ENCODE data around the gene SLC8A1.

SLC8A1 gene

GRCh38 chr2:40273734-40274182, 178.1 kb downstream of the SLC8A1 start:
- no peak for DNase-seq (ENCODE audit: low read depth)

- no peak for DNase-seq (ENCODE audit: low read depth)
Measured at GRCh38 chr2:40271094-40271493, 180.8 kb downstream of the SLC8A1 start.

- DNase-seq (ENCODE audit: low read depth), result no peak
Measured at GRCh38 chr2:40270372-40270771, 181.5 kb downstream of the SLC8A1 start.

- no peak for DNase-seq (ENCODE audit: low read depth)
Measured at GRCh38 chr2:40268566-40268965, 183.3 kb downstream of the SLC8A1 start.

GRCh38 chr2:40266201-40266600, 185.7 kb downstream of the SLC8A1 start:
- DNase-seq (ENCODE audit: low read depth), result no peak

GRCh38 chr2:40265602-40266001, 186.3 kb downstream of the SLC8A1 start:
- no peak for DNase-seq (ENCODE audit: low read depth)

GRCh38 chr2:40261042-40261441, 190.8 kb downstream of the SLC8A1 start:
- DNase-seq (ENCODE audit: low read depth), result no peak

GRCh38 chr2:40260437-40260836, 191.5 kb downstream of the SLC8A1 start:
- DNase-seq (ENCODE audit: low read depth), result no peak

GRCh38 chr2:40259900-40260299, 192.0 kb downstream of the SLC8A1 start:
- DNase-seq (ENCODE audit: low read depth), result no peak

- DNase-seq (ENCODE audit: low read depth), result no peak
Measured at GRCh38 chr2:40258135-40258457, 193.8 kb downstream of the SLC8A1 start.

GRCh38 chr2:40257340-40258134, 194.4 kb downstream of the SLC8A1 start:
- no peak for DNase-seq (ENCODE audit: low read depth)

GRCh38 chr2:40256649-40257048, 195.2 kb downstream of the SLC8A1 start:
- no peak for DNase-seq (ENCODE audit: low read depth)

- no peak for DNase-seq (ENCODE audit: low read depth)
Measured at GRCh38 chr2:40256008-40256407, 195.9 kb downstream of the SLC8A1 start.

GRCh38 chr2:40255103-40255502, 196.8 kb downstream of the SLC8A1 start:
- DNase-seq (ENCODE audit: low read depth), result no peak

GRCh38 chr2:40254611-40255010, 197.3 kb downstream of the SLC8A1 start:
- no peak for DNase-seq (ENCODE audit: low read depth)

- no peak for DNase-seq (ENCODE audit: low read depth)
Measured at GRCh38 chr2:40251137-40251536, 200.8 kb downstream of the SLC8A1 start.

GRCh38 chr2:40249577-40249976, 202.3 kb downstream of the SLC8A1 start:
- no peak for DNase-seq (ENCODE audit: low read depth)

- no peak for DNase-seq (ENCODE audit: low read depth)
Measured at GRCh38 chr2:40248294-40248693, 203.6 kb downstream of the SLC8A1 start.

- DNase-seq (ENCODE audit: low read depth), result no peak
Measured at GRCh38 chr2:40244675-40245074, 207.2 kb downstream of the SLC8A1 start.

GRCh38 chr2:40244251-40244650, 207.6 kb downstream of the SLC8A1 start:
- no peak for DNase-seq (ENCODE audit: low read depth)

- no peak for DNase-seq (ENCODE audit: low read depth)
Measured at GRCh38 chr2:40243581-40244187, 208.2 kb downstream of the SLC8A1 start.

- no peak for DNase-seq (ENCODE audit: low read depth)
Measured at GRCh38 chr2:40242315-40242714, 209.6 kb downstream of the SLC8A1 start.

- DNase-seq (ENCODE audit: low read depth), result no peak
Measured at GRCh38 chr2:40240070-40240469, 211.8 kb downstream of the SLC8A1 start.
